Measurements from ENCODE around the gene CHCHD6.

Gene CHCHD6

GRCh38 chr3:126928921-126929474, 225.0 kb downstream of the CHCHD6 start:
- no peak for DNase-seq

DNA sequence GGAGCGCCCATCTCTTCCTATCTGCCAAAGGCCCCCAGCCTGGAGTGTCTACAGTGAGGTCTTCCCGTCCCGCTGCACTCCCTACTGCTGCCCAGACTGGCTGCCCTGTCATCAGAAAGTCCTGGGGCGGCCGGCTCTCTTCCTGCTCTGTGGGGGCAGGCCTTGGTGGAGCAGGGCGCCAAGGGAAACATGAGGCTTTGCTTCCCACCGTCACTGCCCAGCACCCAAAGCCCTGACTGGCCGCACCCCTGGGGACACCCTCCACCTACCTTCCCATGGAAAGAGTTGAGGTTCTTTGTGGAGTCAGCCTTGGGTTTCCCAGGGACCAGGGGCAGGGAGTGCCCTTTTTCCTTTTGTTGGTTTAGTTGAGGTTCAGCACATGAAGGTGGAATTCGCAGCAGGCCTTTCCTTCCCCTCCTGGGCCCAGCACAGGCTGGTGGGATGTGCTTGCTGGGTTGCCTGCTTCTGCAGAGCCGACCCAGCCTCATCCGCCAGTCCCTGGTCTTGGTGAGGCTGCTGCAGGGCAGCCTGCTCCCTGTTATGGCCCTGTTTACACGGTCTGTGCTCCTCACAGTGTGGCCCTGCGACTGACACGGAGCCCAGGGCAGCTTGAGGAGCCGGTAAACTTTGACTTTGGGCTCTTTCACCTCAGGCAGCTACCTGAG, 227.0 kb downstream of the CHCHD6 start:
- DNase-seq = no peak

- no peak for DNase-seq
Measured at GRCh38 chr3:126931806-126932187, 227.8 kb downstream of the CHCHD6 start.

DNA sequence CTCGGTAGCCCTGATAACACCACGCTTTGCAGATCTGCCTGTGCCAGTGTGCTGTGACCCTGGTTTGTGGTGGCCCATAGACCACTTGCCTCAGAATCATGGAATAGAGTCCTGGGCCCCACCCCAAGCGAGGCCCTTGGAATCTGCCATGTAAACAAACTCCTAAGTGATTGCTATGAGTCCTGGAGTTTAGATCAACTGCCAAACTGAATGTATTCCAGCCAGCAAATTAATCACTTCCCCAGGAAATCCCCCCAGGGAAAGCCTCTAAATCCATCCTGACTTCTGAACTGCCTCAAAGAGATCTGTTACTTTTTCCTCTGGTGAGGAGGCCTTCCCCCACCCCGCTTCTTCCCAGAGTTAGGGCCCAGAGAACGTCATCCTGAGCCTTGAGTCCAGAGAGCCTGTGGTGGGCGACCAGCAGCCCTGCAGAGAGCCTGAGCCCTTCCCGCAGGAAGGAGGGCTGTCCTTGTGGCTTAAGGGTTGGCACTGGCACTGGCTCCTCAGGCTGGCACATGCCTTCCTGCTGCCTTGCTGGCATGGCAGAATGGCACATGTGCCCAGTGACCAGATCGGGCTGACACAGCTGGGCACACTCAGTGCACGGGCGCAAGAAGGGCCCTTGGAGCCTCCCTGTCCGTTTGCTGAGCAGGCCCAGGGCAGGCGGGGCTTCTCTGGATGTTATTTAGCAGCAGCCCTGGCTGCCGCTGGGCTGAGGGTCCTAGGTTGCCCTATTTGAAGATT, 228.3 kb downstream of the CHCHD6 start:
- DNase-seq = no peak

- no peak for DNase-seq
Measured at GRCh38 chr3:126934031-126934531, 230.0 kb downstream of the CHCHD6 start.

GRCh38 chr3:126934991-126935390, 231.0 kb downstream of the CHCHD6 start:
- no peak for DNase-seq

DNA sequence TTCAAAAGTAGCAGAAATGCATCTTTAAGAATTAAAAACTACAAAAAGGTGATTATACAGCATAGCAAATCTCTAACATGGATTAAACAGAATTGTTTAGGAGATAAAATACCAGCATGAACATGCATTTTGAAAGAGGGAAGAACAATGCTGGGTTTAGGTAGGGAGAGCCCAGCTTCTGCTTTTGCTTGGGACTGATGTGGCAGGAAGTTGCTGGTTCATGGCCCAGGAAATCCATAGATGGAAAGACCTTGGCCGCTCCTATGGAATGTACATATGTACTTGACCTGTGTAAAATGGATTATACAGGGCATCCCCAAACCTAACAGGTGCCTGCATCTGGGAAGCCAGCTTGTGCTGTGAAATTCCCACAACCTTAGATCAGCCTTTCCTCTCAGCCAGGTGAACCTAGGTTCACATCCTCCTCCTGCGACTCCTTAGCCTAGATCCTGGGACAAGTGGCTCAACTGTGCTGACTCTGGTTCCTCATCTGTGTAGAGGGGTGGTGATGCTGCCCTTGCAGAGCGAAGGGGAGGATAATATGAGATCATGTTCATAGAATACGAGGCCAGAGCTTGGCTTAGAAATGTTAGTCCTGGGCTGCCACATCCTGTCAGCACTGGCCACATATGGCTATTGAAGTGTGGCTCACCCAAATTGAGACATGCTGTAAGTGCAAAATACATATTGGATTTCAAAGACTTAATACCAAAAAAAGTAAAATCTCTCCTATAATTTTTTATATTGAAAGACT, 231.9 kb downstream of the CHCHD6 start:
- DNase-seq = no peak

DNA sequence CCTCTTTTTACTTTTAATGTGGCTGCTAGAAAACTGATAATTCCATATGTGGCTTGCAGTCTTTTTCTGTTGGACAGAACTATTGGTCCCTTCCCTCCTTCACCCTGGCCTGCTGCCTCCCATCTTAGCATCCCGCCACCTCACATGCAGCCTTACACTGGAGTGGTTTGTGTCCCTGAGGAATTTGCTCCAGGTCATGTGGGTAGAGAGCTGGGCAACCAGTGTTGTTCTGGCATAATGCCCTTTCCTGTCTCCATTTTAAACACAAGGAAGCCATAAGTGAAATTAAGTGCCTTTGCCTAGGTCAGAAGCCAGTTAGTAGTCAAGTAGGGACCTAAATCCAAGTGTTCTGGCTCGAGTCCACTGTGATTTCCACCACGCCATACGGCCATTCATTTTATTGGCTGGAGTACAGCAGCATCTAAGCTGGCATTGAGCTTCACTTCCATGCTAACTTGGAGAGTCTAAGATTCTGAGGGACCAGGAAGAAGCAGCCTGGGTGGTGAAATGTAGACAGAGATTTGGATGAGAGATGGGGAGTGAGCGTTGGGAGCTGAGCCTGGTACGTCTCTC, 232.9 kb downstream of the CHCHD6 start:
- no peak for DNase-seq

DNA sequence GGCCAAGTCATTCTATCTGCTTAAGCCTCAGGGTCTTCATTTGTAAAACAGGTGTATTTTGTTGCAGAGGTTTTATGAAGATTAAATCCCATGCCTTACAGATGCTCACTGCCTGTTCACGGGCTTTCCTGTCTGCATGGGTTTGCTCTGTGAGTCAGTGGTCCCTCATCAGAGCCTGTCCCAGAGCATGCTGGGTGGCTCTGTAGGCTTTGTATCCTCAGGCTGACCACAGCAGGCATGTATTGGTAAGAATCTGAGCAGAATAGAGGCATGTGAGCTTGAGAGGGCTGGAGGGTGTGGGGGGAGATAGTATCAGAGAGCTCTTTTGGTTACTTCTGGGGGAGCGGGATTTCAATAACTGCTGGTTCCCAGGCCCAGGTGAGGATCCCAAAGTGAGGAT, 233.5 kb downstream of the CHCHD6 start:
- DNase-seq = no peak

DNA sequence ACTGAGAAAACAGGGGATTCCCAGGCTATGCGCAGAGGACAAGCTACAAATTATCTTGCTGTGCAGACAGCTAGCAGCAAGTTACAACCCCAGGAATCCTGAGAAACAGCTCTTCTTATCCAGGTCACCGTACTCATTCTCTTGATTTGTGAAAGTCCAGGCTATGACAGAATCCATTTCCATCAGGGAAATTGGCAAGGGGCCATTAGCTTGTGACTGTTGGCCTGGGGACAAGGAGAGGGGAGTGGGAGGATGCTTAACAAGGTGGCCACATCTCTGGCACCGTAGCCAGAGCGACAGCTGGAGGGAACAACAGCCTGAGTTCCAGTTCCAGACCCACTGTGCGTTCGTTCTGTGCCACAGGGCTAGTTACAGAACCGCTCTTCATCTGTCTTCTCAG, 233.9 kb downstream of the CHCHD6 start:
- no peak for DNase-seq

- DNase-seq = no peak
Measured at GRCh38 chr3:126938520-126939337, 234.7 kb downstream of the CHCHD6 start.

- DNase-seq = no peak
Measured at GRCh38 chr3:126939338-126939718, 235.3 kb downstream of the CHCHD6 start.

DNA sequence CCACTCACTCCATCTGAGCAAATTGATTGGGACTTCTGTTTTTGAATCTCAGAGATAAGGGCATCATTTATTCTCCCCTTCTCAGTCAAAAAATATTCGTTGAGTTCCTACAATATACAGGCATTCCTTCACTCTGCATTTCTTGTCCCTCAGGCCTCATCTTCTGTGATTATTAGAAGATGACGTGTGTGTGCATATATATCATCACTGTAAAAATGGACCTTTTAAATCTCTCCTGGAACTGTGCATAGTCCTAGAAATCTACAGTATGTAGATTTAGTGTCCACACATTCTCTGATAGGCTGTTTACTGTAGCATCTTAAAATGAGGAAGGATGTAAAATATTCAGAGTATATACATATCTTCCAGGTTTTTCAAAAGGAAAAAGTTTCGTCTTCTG, 235.7 kb downstream of the CHCHD6 start:
- DNase-seq = no peak

- DNase-seq = no peak
Measured at GRCh38 chr3:126941721-126942270, 237.8 kb downstream of the CHCHD6 start.

DNA sequence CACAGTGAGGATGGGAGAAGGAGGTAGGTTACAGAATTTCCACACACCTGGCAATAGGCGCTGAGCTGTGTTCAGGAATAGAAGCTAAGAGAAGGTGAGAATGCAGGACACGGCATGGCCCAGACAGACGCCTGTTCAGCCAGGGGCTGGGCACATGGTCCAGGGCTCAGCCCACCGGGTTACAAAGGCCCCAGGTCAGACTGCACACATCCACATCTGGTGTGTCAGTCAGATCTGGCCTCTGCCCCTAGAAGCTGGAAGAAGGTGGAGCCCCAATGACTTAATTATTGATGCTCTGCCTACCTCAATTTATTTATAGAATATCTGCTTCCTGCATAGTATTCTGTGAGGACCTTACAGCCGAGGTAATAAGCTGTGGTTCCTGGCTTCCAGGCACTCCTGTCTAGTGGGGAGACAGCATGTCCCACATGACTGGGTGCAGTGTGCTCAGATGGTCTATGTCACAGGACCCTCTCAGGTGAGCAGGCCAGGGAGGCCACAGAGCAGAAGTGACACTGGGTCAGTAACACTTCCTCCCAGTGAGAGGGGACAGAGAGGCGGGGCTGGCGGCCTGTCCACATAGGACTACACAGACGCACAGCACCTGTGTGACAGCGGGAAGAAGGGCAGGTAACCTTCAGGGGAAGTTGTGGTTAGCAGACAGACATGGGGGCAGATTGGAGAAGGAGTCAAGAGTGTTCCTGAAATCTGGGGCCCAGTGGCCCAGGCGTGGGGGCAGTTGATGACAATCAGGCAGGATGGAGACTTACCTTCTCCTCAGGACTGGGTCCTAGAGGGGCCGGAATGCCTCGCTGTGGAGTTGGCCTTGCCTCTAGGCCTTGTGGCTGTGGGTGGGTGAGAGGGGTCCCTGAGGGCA, 240.3 kb downstream of the CHCHD6 start:
- no peak for DNase-seq

DNA sequence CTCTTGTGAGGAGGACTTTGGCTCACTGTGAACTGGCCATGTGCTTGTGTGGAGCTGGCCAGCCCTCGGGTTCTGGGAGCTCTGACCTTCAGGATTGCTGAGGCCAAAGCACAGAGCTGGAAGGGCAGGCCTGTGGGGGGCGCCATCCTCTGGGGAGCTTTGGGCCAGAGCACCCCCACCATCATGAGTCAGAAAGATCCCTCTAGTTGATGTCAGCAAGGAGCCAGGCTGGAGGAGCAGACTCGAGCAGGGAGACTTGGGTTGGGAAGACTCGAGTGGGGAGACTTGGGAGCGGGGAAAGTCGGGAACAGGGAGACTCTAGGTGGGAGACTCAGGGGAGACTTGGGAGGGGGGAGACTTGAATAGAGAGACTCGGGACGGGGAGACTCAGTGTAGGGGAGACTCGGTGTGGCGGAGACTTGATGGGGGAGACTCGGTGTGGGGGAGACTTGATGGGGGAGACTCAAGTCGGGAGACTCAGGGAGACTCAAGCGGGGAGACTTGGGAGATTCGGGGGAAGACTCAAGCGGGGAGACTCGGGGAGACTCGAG, 241.2 kb downstream of the CHCHD6 start:
- no peak for DNase-seq

DNA sequence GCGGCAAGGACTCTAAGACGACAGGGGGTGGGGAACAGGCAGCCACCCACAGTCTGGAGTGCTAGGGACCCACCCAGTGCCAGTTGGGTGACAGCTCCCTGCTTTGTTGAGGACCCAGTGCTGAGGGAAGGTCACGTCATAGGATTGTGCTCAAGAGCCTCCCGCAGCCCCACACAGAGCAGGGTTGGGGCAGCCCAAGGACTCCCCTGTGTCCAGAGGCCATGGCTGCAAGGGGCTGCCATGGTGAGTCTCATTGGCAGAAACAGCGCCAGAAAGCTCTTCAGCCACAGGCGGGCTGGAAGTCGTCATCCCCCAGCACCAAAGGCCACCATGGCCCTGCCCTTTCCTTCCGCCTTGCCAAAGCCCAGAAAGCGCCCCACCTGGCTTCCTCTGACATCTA, 241.9 kb downstream of the CHCHD6 start:
- no peak for DNase-seq

DNA sequence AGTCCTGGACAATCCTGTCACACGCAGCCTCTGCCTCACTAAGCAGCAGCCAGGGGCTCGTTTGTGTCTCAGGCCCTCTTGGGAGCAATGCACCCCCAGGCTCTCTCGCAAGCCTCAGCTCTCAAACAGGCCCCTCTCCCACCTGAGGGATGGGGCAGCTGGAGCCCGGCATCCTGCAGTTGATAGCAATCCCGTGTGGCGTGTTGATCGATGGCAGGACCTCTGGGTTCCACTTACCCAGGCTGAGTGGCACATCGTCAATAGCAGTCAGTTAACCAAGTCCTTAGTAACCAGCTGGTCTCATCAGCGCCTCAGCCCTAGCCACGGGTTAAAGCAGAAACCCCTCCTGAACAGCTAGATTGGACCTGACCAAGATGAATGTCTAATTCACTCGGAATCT, 242.4 kb downstream of the CHCHD6 start:
- DNase-seq = no peak

DNA sequence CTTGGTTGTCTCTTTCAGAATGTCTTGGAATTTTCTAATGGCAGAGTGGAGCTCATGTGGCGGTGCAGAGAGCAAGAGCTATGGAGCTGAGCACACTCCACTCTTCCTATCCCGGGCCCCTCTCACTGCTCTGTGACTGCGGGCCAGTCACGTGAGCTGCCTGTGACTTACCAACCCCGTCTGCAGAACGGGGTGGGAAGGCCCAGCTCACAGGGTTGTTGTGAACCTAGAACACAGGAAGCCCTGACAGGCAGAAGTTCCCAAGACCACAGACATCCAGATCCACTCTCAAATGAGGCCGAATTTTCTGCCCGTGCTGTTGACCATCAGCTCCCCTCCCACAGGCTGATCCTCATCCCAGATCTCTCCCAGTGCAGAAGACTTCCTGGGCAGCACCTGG, 243.4 kb downstream of the CHCHD6 start:
- no peak for DNase-seq

DNA sequence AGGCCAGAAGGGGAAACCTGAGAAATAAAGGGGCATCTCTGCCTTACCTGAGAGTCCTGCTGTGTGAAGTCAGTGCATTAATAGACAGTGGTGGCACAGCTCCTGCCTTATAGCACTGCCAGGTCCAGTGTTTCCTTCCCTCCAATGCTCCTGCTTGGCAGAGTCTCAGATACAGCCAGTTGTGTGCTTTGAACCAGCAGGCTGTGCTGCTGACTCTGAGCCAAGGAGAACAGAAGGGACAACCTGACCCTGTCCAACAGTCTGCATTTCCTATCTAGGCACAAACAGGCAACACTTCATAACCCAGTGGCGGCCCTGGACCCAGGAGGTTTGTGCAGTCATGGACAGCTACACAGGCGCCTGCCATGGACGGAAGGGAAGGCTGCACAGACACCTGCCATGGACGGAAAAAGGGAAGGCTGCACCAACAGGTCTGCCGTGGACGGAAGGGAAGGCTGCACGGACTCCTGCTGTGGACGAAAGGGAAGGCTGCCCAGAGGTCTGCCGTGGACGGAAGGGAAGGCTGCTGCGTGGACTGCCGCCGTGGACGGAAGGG, 245.0 kb downstream of the CHCHD6 start:
- no peak for DNase-seq

Data from 8988T (cell line).